CD14-positive monocyte (primary cell): ENCODE measurements around the gene LMTK2. TPM values are rescaled to one million over a fixed set of nuclear protein-coding genes. Genes with fewer than 3 reads are reported as not detected.

Experiments
- DNase-seq, 3 donors: peaks; one replicate each; pipeline ENCODE4 v3.0.0-alpha.2; 2011 to 2022
- H2AFZ ChIP-seq: 2 replicates; pipeline ENCODE4 v1.6.0; 2012; ENCODE audit warnings: mild to moderate bottlenecking, low read depth, low read length, inconsistent platforms; ENCODE audit not compliant: insufficient read depth, poor library complexity, severe bottlenecking
- H3K27ac ChIP-seq, 2 donors: 1 replicate in 1 of 2; 2 replicates in 1 of 2; pipeline ENCODE4 v1.5.1; 2012 to 2013; ENCODE audit warnings: low read length in 2 of 2, control low read depth in 1 of 2, inconsistent platforms in 1 of 2, low read depth in 1 of 2, mild to moderate bottlenecking in 1 of 2
- H3K27me3 ChIP-seq, 2 donors: one replicate each; pipeline versions ENCODE4 v1.6.0 to v1.6.1; 2011 to 2013; ENCODE audit warnings: low read length in 2 of 2; ENCODE audit not compliant: control insufficient read depth in 2 of 2, insufficient read depth in 2 of 2
- H3K36me3 ChIP-seq, 2 donors: replicated peaks in 1 of 2; 1 replicate in 1 of 2; 2 replicates in 1 of 2; pipeline versions ENCODE4 v1.5.1 to v1.6.1; 2012 to 2013; ENCODE audit warnings: low read length in 2 of 2, control low read depth in 1 of 2, inconsistent platforms in 1 of 2, mild to moderate bottlenecking in 1 of 2; ENCODE audit not compliant: insufficient read depth in 2 of 2, control insufficient read depth in 1 of 2
- H3K4me1 ChIP-seq, 2 donors: 1 replicate in 1 of 2; 2 replicates in 1 of 2; pipeline versions ENCODE4 v1.5.1 to v1.6.1; 2012 to 2013; ENCODE audit warnings: low read length in 2 of 2, control low read depth in 1 of 2, inconsistent platforms in 1 of 2, mild to moderate bottlenecking in 1 of 2, moderate library complexity in 1 of 2; ENCODE audit not compliant: insufficient read depth in 2 of 2, control insufficient read depth in 1 of 2
- H3K4me2 ChIP-seq: replicated peaks from 2 replicates; pipeline ENCODE3; 2012; ENCODE audit warnings: low read length, moderate library complexity, mild to moderate bottlenecking; ENCODE audit not compliant: poor library complexity, severe bottlenecking; ENCODE audit errors: extremely low read depth
- H3K4me3 ChIP-seq, 3 experiments: fragments of 200-600 bp in 1 of 3; sonication (generic) in 1 of 3; replicated peaks in 1 of 3; 1 replicate in 2 of 3; 2 replicates in 1 of 3; pipeline ENCODE4 v1.5.1; 2011 to 2013; ENCODE audit warnings: low read length in 3 of 3, mild to moderate bottlenecking in 3 of 3, control low read depth in 2 of 3, low read depth in 2 of 3, inconsistent platforms in 1 of 3, moderate library complexity in 1 of 3
- H3K79me2 ChIP-seq: 2 replicates; pipeline ENCODE4 v1.6.0; 2012; ENCODE audit warnings: mild to moderate bottlenecking, control low read depth, inconsistent platforms, low read length, moderate library complexity; ENCODE audit not compliant: insufficient read depth
- H3K9ac ChIP-seq: 2 replicates; pipeline ENCODE4 v1.6.0; 2017; ENCODE audit warnings: low read length, mild to moderate bottlenecking; ENCODE audit not compliant: insufficient read depth, poor library complexity, severe bottlenecking
- H3K9me3 ChIP-seq, 2 donors: replicated peaks in 1 of 2; 1 replicate in 1 of 2; 2 replicates in 1 of 2; pipeline versions ENCODE4 v1.5.1 to v1.6.1; 2012 to 2013; ENCODE audit warnings: low read length in 2 of 2, control low read depth in 1 of 2; ENCODE audit not compliant: control insufficient read depth in 1 of 2, insufficient read depth in 1 of 2
- H4K20me1 ChIP-seq: 2 replicates; pipeline ENCODE4 v1.6.0; 2012; ENCODE audit warnings: mild to moderate bottlenecking, low read length, control low read depth, moderate library complexity; ENCODE audit not compliant: insufficient read depth
- H3K27ac Mint-ChIP-seq, 7 donors: one replicate each; pipeline ENCODE4 v1.8.0; 2020; ENCODE audit warnings: mild to moderate bottlenecking in 7 of 7, mixed read lengths in 7 of 7, moderate library complexity in 6 of 7, inconsistent platforms in 2 of 7
- H3K27me3 Mint-ChIP-seq, 3 donors: one replicate each; pipeline ENCODE4 v1.8.0; 2021 to 2022; ENCODE audit warnings: low read depth in 3 of 3, mild to moderate bottlenecking in 3 of 3, mixed read lengths in 3 of 3, moderate library complexity in 3 of 3, inconsistent platforms in 1 of 3
- H3K36me3 Mint-ChIP-seq, 2 donors: one replicate each; pipeline ENCODE4 v1.8.0; 2020; ENCODE audit warnings: mixed read lengths in 2 of 2, inconsistent platforms in 1 of 2, mild to moderate bottlenecking in 1 of 2
- H3K4me1 Mint-ChIP-seq: one replicate; pipeline ENCODE4 v1.8.0; 2020; ENCODE audit warnings: mild to moderate bottlenecking, mixed read lengths
- H3K4me3 Mint-ChIP-seq, 2 donors: one replicate each; pipeline ENCODE4 v1.8.0; 2020; ENCODE audit warnings: mild to moderate bottlenecking in 2 of 2, mixed read lengths in 2 of 2, moderate library complexity in 1 of 2
- H3K9me3 Mint-ChIP-seq, 7 donors: one replicate each; pipeline ENCODE4 v1.8.0; 2020 to 2022; ENCODE audit warnings: mixed read lengths in 7 of 7, mild to moderate bottlenecking in 6 of 7, moderate library complexity in 6 of 7, inconsistent platforms in 2 of 7
- WGBS: methylation state at CpG from one replicate; pipeline ENCODE4 v1.1.5; 2013; ENCODE audit warnings: missing lambda C conversion rate; ENCODE audit not compliant: insufficient coverage; 5-methylcytosine and 5-hydroxymethylcytosine counted together
- intact Hi-C, 2 donors: fragments of 100-400 bp; cut with micrococcal nuclease; formaldehyde crosslinking; loops; one replicate each; pipeline versions ENCODE4 v1.15.0 to v1.15.1; 2023
- polyA plus RNA-seq, 3 donors: library from polyadenylated mRNA; depleted of rRNA in 1 of 3; unstranded in 2 of 3; stranded (reverse) in 1 of 3; fragments of 300-500 nt in 2 of 3; fragments of >200 nt in 1 of 3; fragmentation: Illumina TruSeq in 2 of 3; gene quantifications; 1 replicate in 2 of 3; 2 replicates in 1 of 3; pipeline ENCODE4 v1.2.3, GENCODE V29; 2012 to 2021
- TF ChIP-seq, protein P1 (sequence below): fragments of 200-600 bp; IDR thresholded peaks from one replicate; pipeline ENCODE4 v1.8.0; 2022; ENCODE audit warnings: antibody characterized with exemption, mild to moderate bottlenecking

LMTK2 gene
- polyA plus RNA-seq, 3 donors: 1.7 to 9.2 (median 1.8) TPM

DNA sequence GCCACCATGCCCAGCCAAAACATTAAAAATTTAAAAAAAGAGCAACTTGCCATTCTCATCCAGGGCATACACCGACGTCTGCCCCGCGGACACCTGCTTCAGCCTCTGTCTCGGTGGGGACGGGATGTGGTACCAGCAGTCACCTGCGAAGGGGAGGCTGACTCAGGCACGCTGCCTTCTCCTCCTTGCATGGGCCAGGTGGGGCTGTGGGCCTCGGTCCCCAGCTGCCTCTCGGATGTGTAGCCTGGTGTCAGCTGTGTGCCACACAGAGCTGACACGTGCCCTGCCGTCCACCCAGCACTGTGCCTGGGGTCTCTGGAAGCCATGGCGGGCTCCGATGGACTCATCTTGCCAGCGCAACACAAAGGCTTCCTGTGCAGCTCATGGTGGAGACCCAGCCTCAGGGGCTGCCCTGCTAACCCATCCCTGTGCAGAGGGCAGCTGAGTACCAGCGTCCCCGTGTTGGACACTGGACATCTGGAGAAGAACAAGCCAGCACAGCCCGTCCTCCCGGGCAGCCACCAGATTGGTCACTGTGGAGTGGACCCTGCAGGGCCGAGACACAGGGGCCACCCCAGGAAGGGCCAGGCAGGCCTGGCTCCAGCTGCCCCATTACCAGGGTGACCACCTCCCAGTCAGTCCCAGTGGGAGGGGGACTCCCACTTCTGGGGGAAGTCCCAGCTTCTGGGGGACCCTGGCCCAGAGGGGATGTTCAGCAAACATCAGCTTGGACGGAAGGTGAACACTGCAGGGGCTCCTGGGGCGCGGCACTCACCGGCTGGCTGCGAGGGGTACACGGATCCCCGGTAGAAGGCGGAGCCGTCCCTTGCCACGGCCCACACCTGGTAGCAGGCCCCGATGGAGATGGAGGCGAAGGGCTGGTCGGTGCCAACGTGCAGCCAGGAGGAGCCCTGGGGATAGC is 115.2 kb downstream of the LMTK2 start:
- Histone ChIP-seq H3K36me3 (peaks cover 55% of the 10 kb centered on the region in 2 donors), H3K9me3 (no peaks in the 10 kb centered on the region), H3K4me1 (peaks cover 6% of the 10 kb centered on the region in 2 donors), H4K20me1 (peaks cover 21% of the 10 kb centered on the region), H2AFZ (no peak overlapping the region), H3K27ac (no peak overlapping the region), H3K9ac (no peak overlapping the region), H3K4me2 (no peak overlapping the region), H3K79me2 (no peaks in the 10 kb centered on the region), H3K4me3 (no peak overlapping the region), H3K27me3 (no peaks in the 10 kb centered on the region)
- no peak for DNase-seq
- TF ChIP-seq, protein P1, sequence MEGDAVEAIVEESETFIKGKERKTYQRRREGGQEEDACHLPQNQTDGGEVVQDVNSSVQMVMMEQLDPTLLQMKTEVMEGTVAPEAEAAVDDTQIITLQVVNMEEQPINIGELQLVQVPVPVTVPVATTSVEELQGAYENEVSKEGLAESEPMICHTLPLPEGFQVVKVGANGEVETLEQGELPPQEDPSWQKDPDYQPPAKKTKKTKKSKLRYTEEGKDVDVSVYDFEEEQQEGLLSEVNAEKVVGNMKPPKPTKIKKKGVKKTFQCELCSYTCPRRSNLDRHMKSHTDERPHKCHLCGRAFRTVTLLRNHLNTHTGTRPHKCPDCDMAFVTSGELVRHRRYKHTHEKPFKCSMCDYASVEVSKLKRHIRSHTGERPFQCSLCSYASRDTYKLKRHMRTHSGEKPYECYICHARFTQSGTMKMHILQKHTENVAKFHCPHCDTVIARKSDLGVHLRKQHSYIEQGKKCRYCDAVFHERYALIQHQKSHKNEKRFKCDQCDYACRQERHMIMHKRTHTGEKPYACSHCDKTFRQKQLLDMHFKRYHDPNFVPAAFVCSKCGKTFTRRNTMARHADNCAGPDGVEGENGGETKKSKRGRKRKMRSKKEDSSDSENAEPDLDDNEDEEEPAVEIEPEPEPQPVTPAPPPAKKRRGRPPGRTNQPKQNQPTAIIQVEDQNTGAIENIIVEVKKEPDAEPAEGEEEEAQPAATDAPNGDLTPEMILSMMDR: no peak
- WGBS: 99% methylated on average over 34 of the region's 34 CpGs
- intact Hi-C loops: no loop called here
- Mint-ChIP-seq H3K27ac (peak overlapping the region in 2 of 7 donors; percentile 17 to 41), H3K27me3 (peaks cover 2% of the 10 kb centered on the region in 3 donors), H3K4me3 (no peak overlapping the region), H3K4me1 (peaks cover 6% of the 10 kb centered on the region), H3K36me3 (peaks cover 34 to 67% of the 10 kb centered on the region in 2 donors), H3K9me3 (peaks cover 0 to 5% (median 0%) of the 10 kb centered on the region in 7 donors)

- no peak overlapping the region for H2AFZ ChIP-seq
- H3K27ac ChIP-seq: no peak overlapping the region
- Mint-ChIP-seq H3K9me3 (peaks cover 0 to 5% (median 0%) of the 10 kb centered on the region in 7 donors), H3K4me1 (peaks cover 6% of the 10 kb centered on the region), H3K27ac (no peak overlapping the region), H3K27me3 (peaks cover 2% of the 10 kb centered on the region in 3 donors), H3K4me3 (no peak overlapping the region), H3K36me3 (peaks cover 37 to 70% of the 10 kb centered on the region in 2 donors)
- no peaks in the 10 kb centered on the region for H3K27me3 ChIP-seq
- intact Hi-C loops: no loop called here
- H3K4me1 ChIP-seq: peaks cover 5 to 6% of the 10 kb centered on the region in 2 donors
- WGBS: 96% methylated on average over 30 of the region's 30 CpGs
- TF ChIP-seq, protein P1: no peak
- H3K9ac ChIP-seq: no peak overlapping the region
- no peak overlapping the region for H3K4me2 ChIP-seq
- peaks cover 16% of the 10 kb centered on the region for H4K20me1 ChIP-seq
- H3K79me2 ChIP-seq: no peaks in the 10 kb centered on the region
- no peak for DNase-seq
- H3K4me3 ChIP-seq: no peak overlapping the region
- no peaks in the 10 kb centered on the region for H3K9me3 ChIP-seq
- peaks cover 48 to 54% of the 10 kb centered on the region in 2 donors for H3K36me3 ChIP-seq
These were observed 116.0 kb downstream of the LMTK2 start for GRCh38 chr7:98222533-98223195.
